ENCODE results near the gene TFF3. TPM values are rescaled to one million over a fixed set of nuclear protein-coding genes. Genes with fewer than 3 reads are reported as not detected.

TFF3 gene
- total RNA-seq, 2 experiments from 2014 or later = not detected

DNA sequence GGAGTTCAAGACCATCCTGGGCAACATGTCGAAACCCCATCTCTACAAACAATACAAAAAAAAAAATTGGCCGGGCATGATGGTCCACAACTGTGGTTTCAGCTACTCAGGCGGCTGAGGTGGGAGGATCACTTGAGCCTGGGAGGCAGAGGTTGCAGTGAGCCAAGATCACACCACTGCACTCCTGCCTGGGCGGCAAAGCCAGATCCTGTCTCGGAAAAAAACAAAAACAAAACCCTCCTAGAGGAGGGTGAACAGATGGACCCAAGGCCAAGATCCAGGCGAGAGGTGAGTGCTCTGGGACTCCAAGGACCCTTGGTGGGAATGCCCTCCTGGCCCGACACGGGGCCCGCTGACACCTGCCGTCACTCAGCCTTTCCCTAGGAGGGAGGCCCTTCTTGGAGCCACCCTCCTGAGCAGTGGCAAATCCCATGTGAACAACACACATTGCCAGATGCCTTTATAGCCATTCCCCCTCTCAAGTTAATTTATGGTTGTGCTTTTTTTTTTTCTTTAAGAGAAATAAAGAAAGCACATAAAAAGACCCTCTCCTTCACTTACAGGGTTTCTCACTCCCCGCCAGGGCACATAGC lies 35.2 kb upstream of the TFF3 start:
- peaks cover 4% of the 10 kb centered on the region; the same call in 1 of the 2 replicates for H3K9me3 ChIP-seq (ENCODE audit: low read length)
- intact Hi-C loops (cut with micrococcal nuclease; ENCODE audit: unreplicated experiment) = no loop called here
- no peak overlapping the region for H3K4me3 ChIP-seq (ENCODE audit: low read depth, low read length, poor library complexity, severe bottlenecking)
- no peaks in the 10 kb centered on the region for H3K4me1 ChIP-seq (ENCODE audit: insufficient read depth, low read length, poor library complexity, severe bottlenecking)
- no TSS peak for BruUV-seq (replicated peaks)
- no peaks in the 10 kb centered on the region for H3K9me2 ChIP-seq (ENCODE audit: insufficient read depth, low read length)
- no peak overlapping the region for H3K27ac ChIP-seq (ENCODE audit: low read depth, low read length, poor library complexity, severe bottlenecking)
- ChIA-PET POLR2A (no interaction called here), CTCF (ENCODE audit: unreplicated experiment) (no interaction called here)
- H3K79me2 ChIP-seq (ENCODE audit: insufficient read depth, low read depth, low read length) = no peaks in the 10 kb centered on the region
- no peak overlapping the region for H3K4me2 ChIP-seq (ENCODE audit: low read length)
- TF ChIP-seq, protein P1, sequence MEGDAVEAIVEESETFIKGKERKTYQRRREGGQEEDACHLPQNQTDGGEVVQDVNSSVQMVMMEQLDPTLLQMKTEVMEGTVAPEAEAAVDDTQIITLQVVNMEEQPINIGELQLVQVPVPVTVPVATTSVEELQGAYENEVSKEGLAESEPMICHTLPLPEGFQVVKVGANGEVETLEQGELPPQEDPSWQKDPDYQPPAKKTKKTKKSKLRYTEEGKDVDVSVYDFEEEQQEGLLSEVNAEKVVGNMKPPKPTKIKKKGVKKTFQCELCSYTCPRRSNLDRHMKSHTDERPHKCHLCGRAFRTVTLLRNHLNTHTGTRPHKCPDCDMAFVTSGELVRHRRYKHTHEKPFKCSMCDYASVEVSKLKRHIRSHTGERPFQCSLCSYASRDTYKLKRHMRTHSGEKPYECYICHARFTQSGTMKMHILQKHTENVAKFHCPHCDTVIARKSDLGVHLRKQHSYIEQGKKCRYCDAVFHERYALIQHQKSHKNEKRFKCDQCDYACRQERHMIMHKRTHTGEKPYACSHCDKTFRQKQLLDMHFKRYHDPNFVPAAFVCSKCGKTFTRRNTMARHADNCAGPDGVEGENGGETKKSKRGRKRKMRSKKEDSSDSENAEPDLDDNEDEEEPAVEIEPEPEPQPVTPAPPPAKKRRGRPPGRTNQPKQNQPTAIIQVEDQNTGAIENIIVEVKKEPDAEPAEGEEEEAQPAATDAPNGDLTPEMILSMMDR (conservative IDR thresholded peaks at IDR 0.05; ENCODE audit: low read length) = no peak
- no peak for TF ChIP-seq EZH2phosphoT487 (IDR thresholded peaks at IDR 0.05; ENCODE audit: borderline replicate concordance, low read depth, low read length)
- no peaks in the 10 kb centered on the region for H3K36me3 ChIP-seq (ENCODE audit: insufficient read depth, low read length)
- no peak overlapping the region for H2AFZ ChIP-seq (ENCODE audit: low read length)
- H4K20me1 ChIP-seq (ENCODE audit: insufficient read depth, low read length) = no peaks in the 10 kb centered on the region
- no peak for DNase-seq (ENCODE audit: low spot score)

DNA sequence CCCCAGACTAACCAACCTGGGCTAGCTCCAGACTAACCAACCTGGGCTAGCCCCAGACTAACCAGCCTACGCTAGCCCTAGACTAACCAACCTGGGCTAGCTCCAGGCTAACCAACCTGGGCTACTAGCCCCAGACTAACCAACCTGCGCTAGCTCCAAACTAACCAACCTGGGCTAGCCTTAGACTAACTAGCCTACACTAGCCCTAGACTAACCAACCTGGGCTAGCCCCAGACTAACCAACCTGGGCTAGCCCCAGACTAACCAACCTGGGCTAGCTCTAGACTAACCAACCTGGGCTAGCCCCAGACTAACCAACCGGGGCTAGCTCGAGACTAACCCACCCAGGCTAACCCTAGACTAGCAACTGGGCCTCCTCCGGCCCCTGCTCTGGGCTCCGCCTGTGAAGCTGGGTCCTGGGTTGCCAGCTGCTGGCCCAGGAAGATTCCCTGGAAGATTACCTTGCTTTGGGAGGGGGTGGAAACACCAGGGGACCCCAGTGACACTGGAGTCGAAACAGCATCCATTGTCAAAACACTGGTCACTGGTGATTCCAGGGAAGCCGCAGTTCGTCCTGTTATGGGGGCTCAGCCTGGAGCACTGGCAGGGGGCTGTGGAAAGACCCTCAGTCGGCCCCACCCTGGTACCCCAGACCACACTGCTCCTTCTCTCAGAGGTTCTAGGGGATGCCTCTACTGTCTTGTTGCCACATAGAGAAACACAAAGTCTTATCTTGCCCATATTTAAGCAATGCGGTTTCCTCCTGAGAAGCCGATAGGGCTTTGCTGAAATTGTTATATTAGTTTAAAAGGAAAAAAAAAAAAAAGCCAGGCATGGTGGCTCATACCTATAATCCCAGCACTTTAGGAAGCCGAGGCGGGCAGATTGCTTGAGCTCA lies 34.5 kb upstream of the TFF3 start:
- no peaks in the 10 kb centered on the region for H4K20me1 ChIP-seq (ENCODE audit: insufficient read depth, low read length)
- TF ChIP-seq EZH2phosphoT487 (IDR thresholded peaks at IDR 0.05; ENCODE audit: borderline replicate concordance, low read depth, low read length) = no peak
- TF ChIP-seq, protein P1 (conservative IDR thresholded peaks at IDR 0.05; ENCODE audit: low read length) = no peak
- no TSS peak for BruUV-seq (replicated peaks)
- no peak overlapping the region for H3K27ac ChIP-seq (ENCODE audit: low read depth, low read length, poor library complexity, severe bottlenecking)
- H3K4me1 ChIP-seq (ENCODE audit: insufficient read depth, low read length, poor library complexity, severe bottlenecking) = no peaks in the 10 kb centered on the region
- no peak overlapping the region for H3K4me2 ChIP-seq (ENCODE audit: low read length)
- ChIA-PET CTCF (ENCODE audit: unreplicated experiment) (no interaction called here), POLR2A (interaction anchor here (0.6 kb wide), 1 partner anchor 14 kb away, joined by 3 read pairs; no protein-coding TSS in a partner anchor)
- H3K79me2 ChIP-seq (ENCODE audit: insufficient read depth, low read depth, low read length) = no peaks in the 10 kb centered on the region
- H3K36me3 ChIP-seq (ENCODE audit: insufficient read depth, low read length) = no peaks in the 10 kb centered on the region
- no peak for DNase-seq (ENCODE audit: low spot score)
- no peak overlapping the region for H2AFZ ChIP-seq (ENCODE audit: low read length)
- no peak overlapping the region for H3K4me3 ChIP-seq (ENCODE audit: low read depth, low read length, poor library complexity, severe bottlenecking)
- no peaks in the 10 kb centered on the region for H3K9me2 ChIP-seq (ENCODE audit: insufficient read depth, low read length)
- H3K9me3 ChIP-seq (ENCODE audit: low read length) = peaks cover 3% of the 10 kb centered on the region; the same call in 1 of the 2 replicates
- intact Hi-C loops (cut with micrococcal nuclease; ENCODE audit: unreplicated experiment) = no loop called here

DNA sequence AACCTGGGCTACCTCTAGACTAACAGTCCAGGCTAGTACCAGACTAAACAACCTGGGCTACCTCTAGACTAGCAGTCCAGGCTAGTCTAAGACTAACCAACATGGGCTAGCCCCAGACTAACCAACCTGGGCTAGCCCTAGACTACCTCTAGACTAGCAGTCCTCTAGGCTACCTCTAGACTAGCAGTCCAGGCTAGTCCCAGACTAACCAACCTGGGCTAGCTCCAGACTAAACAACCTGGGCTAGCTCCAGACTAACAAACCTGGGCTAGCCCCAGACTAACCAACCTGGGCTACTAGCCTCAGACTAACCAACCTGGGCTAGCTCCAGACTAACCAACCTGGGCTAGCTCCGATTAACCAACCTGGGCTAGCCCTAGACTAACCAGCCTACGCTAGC lies 33.6 kb upstream of the TFF3 start:
- H3K9me3 ChIP-seq (ENCODE audit: low read length) = no peaks in the 10 kb centered on the region
- no peaks in the 10 kb centered on the region for H3K79me2 ChIP-seq (ENCODE audit: insufficient read depth, low read depth, low read length)
- DNase-seq (ENCODE audit: low spot score) = no peak
- H3K9me2 ChIP-seq (ENCODE audit: insufficient read depth, low read length) = no peaks in the 10 kb centered on the region
- H3K4me3 ChIP-seq (ENCODE audit: low read depth, low read length, poor library complexity, severe bottlenecking) = no peak overlapping the region
- CTCF ChIA-PET (ENCODE audit: unreplicated experiment) = no interaction called here
- no peak for TF ChIP-seq EZH2phosphoT487 (IDR thresholded peaks at IDR 0.05; ENCODE audit: borderline replicate concordance, low read depth, low read length)
- TF ChIP-seq, protein P1 (conservative IDR thresholded peaks at IDR 0.05; ENCODE audit: low read length) = no peak
- no peaks in the 10 kb centered on the region for H3K4me1 ChIP-seq (ENCODE audit: insufficient read depth, low read length, poor library complexity, severe bottlenecking)
- no peaks in the 10 kb centered on the region for H3K36me3 ChIP-seq (ENCODE audit: insufficient read depth, low read length)
- no peak overlapping the region for H2AFZ ChIP-seq (ENCODE audit: low read length)
- BruUV-seq (replicated peaks) = no TSS peak
- H3K4me2 ChIP-seq (ENCODE audit: low read length) = no peak overlapping the region
- POLR2A ChIA-PET = no interaction called here
- no peak overlapping the region for H3K27ac ChIP-seq (ENCODE audit: low read depth, low read length, poor library complexity, severe bottlenecking)
- H4K20me1 ChIP-seq (ENCODE audit: insufficient read depth, low read length) = no peaks in the 10 kb centered on the region
- intact Hi-C loops (cut with micrococcal nuclease; ENCODE audit: unreplicated experiment) = no loop called here
